Neural cell (in vitro differentiated cells): ENCODE results near the gene IRF4. TPM values are rescaled to one million over a fixed set of nuclear protein-coding genes. Genes with fewer than 3 reads are reported as not detected.

Source experiments
- H2AFZ ChIP-seq: fragments of 200-600, 300-800 bp; sonication (generic), shearing (Covaris generic); 2 replicates; pipeline ENCODE4 v1.6.0; 2014; ENCODE audit warnings: low read depth, mild to moderate bottlenecking, antibody characterized with exemption, low read length, moderate library complexity
- H3F3A ChIP-seq: fragments of 200-600 bp; shearing (Covaris generic); 2 replicates; pipeline ENCODE4 v1.6.1; 2016; ENCODE audit warnings: mild to moderate bottlenecking, moderate library complexity, mixed read lengths, antibody characterized with exemption, low read length; ENCODE audit not compliant: insufficient read depth, poor library complexity, severe bottlenecking
- H3K27ac ChIP-seq: fragments of 200-600, 300-800 bp; sonication (generic), shearing (Covaris generic); 2 replicates; pipeline ENCODE4 v1.5.1; 2014; ENCODE audit warnings: mild to moderate bottlenecking, low read length, moderate library complexity
- H3K27me3 ChIP-seq: fragments of 300-800, 200-600 bp; sonication (generic), shearing (Covaris generic); 2 replicates; pipeline ENCODE4 v1.6.0; 2014; ENCODE audit warnings: mild to moderate bottlenecking, low read depth, low read length, moderate library complexity; ENCODE audit not compliant: insufficient read depth
- H3K36me3 ChIP-seq: fragments of 300-800, 200-600 bp; sonication (generic), shearing (Covaris generic); 2 replicates; pipeline ENCODE4 v1.5.1; 2014; ENCODE audit warnings: mild to moderate bottlenecking, antibody characterized with exemption, low read length, moderate library complexity; ENCODE audit not compliant: insufficient read depth
- H3K4me2 ChIP-seq: fragments of 300-800, 200-600 bp; sonication (generic), shearing (Covaris generic); 2 replicates; pipeline ENCODE4 v1.6.0; 2014; ENCODE audit warnings: mild to moderate bottlenecking, low read length
- H3K4me3 ChIP-seq: fragments of 300-800, 200-600 bp; sonication (generic), shearing (Covaris generic); 2 replicates; pipeline ENCODE4 v1.5.1; 2014; ENCODE audit warnings: mild to moderate bottlenecking, low read length, moderate library complexity
- H3K79me2 ChIP-seq: fragments of 200-600 bp; shearing (Covaris generic); replicated peaks from 2 replicates; pipeline ENCODE4 v1.6.0; 2014; ENCODE audit warnings: mild to moderate bottlenecking, low read length, moderate library complexity; ENCODE audit not compliant: insufficient read depth
- H3K9ac ChIP-seq: fragments of 300-800, 200-600 bp; sonication (generic), shearing (Covaris generic); 2 replicates; pipeline ENCODE4 v1.6.1; 2016; ENCODE audit warnings: mild to moderate bottlenecking, low read length, mixed read lengths
- H3K9me2 ChIP-seq: fragments of 200-600 bp; shearing (Covaris generic); 2 replicates; pipeline ENCODE4 v1.6.1; 2016; ENCODE audit warnings: mild to moderate bottlenecking, low read length, mixed read lengths; ENCODE audit not compliant: insufficient read depth
- H3K9me3 ChIP-seq: fragments of 200-600, 300-800 bp; sonication (generic), shearing (Covaris generic); 2 replicates; pipeline ENCODE4 v1.6.1; 2016; ENCODE audit warnings: mild to moderate bottlenecking, mixed run types, low read length, moderate library complexity, mixed read lengths
- H4K20me1 ChIP-seq: fragments of 200-600 bp; shearing (Covaris generic); 2 replicates; pipeline ENCODE4 v1.6.1; 2016; ENCODE audit warnings: mild to moderate bottlenecking, mixed run types; ENCODE audit not compliant: insufficient read depth
- EP300 ChIP-seq: fragments of 450-650 bp; conservative IDR thresholded peaks from 2 replicates; pipeline ENCODE4 v1.6.1; 2014; ENCODE audit warnings: antibody characterized with exemption, mild to moderate bottlenecking, moderate library complexity; ENCODE audit not compliant: poor library complexity, severe bottlenecking
- EZH2 ChIP-seq: fragments of 200-600, 300-800 bp; shearing (Covaris generic), sonication (generic); IDR thresholded peaks from 2 replicates; pipeline ENCODE4 v1.6.1; 2014; ENCODE audit warnings: antibody characterized with exemption, low read length, borderline replicate concordance, mild to moderate bottlenecking; ENCODE audit not compliant: insufficient read depth, poor library complexity, severe bottlenecking
- MXI1 ChIP-seq: fragments of 450-650 bp; conservative IDR thresholded peaks from 2 replicates; pipeline ENCODE4 v1.6.1; 2014; ENCODE audit warnings: antibody characterized with exemption, mild to moderate bottlenecking; ENCODE audit not compliant: poor library complexity, severe bottlenecking
- POLR2AphosphoS5 ChIP-seq: IDR thresholded peaks from 2 replicates; pipeline ENCODE4 v1.6.1; 2012
- RAD21 ChIP-seq: fragments of 450-650 bp; conservative IDR thresholded peaks from 2 replicates; pipeline ENCODE4 v1.6.1; 2014; ENCODE audit warnings: antibody characterized with exemption, mild to moderate bottlenecking, moderate library complexity
- SMC3 ChIP-seq: fragments of 450-650 bp; conservative IDR thresholded peaks from 2 replicates; pipeline ENCODE4 v1.6.1; 2014; ENCODE audit warnings: antibody characterized with exemption, mild to moderate bottlenecking, moderate library complexity; ENCODE audit not compliant: poor library complexity
- TAF1 ChIP-seq: IDR thresholded peaks from 2 replicates; pipeline ENCODE4 v1.6.1; 2012; ENCODE audit warnings: low read depth
- polyA plus RNA-seq: library from polyadenylated mRNA; depleted of rRNA; stranded (reverse); fragments of >200 nt; gene quantifications from 2 replicates; pipeline ENCODE4 v1.2.3, GENCODE V29; 2014
- TF ChIP-seq, protein P1 (sequence below): fragments of 450-650 bp; IDR thresholded peaks from 2 replicates; pipeline ENCODE4 v1.5.1; 2014; ENCODE audit warnings: antibody characterized with exemption, mild to moderate bottlenecking, moderate library complexity; ENCODE audit not compliant: poor library complexity, severe bottlenecking
- TF ChIP-seq, protein P2 (sequence below): IDR thresholded peaks from 2 replicates; pipeline ENCODE4 v1.6.1; 2012; ENCODE audit warnings: borderline replicate concordance

IRF4 gene
- polyA plus RNA-seq, 1 donor from 2014 or later: 0.05 TPM

DNA sequence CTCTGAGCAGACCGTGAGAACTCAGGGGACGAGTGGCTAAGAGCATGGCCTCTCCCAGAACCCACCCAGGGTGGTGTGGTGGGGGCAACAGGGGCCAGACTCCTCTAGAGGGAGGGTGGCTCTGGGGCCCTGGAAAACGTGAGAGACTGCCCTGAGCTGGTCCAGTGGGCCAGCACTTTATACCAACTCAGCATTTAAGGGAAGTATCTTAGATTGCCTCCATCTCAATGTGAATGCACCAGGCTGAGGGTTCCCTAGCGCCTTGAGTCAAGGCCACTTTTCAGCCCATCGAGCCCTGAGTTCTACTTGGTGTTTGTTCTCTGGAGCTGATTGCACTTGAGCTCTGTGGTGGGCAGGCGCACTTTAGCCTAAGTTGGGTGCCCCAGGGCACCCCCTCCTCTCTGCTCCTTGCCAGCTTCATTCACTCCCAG lies 42.0 kb upstream of the IRF4 start:
- Histone ChIP-seq H3K79me2 (no peaks in the 10 kb centered on the region), H3K36me3 (no peaks in the 10 kb centered on the region), H2AFZ (no peak overlapping the region), H3K9ac (no peak overlapping the region), H3K4me3 (no peak overlapping the region), H3K27ac (no peak overlapping the region), H4K20me1 (no peaks in the 10 kb centered on the region), H3K9me2 (no peaks in the 10 kb centered on the region), H3K27me3 (no peaks in the 10 kb centered on the region), H3K9me3 (no peaks in the 10 kb centered on the region), H3F3A (no peaks in the 10 kb centered on the region), H3K4me2 (no peak overlapping the region)
- TF ChIP-seq SMC3: no peak
- TF ChIP-seq TAF1: no peak
- TF ChIP-seq EZH2: no peak
- TF ChIP-seq EP300: no peak
- no peak for TF ChIP-seq MXI1
- TF ChIP-seq, protein P1, sequence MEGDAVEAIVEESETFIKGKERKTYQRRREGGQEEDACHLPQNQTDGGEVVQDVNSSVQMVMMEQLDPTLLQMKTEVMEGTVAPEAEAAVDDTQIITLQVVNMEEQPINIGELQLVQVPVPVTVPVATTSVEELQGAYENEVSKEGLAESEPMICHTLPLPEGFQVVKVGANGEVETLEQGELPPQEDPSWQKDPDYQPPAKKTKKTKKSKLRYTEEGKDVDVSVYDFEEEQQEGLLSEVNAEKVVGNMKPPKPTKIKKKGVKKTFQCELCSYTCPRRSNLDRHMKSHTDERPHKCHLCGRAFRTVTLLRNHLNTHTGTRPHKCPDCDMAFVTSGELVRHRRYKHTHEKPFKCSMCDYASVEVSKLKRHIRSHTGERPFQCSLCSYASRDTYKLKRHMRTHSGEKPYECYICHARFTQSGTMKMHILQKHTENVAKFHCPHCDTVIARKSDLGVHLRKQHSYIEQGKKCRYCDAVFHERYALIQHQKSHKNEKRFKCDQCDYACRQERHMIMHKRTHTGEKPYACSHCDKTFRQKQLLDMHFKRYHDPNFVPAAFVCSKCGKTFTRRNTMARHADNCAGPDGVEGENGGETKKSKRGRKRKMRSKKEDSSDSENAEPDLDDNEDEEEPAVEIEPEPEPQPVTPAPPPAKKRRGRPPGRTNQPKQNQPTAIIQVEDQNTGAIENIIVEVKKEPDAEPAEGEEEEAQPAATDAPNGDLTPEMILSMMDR: no peak
- TF ChIP-seq, protein P2, sequence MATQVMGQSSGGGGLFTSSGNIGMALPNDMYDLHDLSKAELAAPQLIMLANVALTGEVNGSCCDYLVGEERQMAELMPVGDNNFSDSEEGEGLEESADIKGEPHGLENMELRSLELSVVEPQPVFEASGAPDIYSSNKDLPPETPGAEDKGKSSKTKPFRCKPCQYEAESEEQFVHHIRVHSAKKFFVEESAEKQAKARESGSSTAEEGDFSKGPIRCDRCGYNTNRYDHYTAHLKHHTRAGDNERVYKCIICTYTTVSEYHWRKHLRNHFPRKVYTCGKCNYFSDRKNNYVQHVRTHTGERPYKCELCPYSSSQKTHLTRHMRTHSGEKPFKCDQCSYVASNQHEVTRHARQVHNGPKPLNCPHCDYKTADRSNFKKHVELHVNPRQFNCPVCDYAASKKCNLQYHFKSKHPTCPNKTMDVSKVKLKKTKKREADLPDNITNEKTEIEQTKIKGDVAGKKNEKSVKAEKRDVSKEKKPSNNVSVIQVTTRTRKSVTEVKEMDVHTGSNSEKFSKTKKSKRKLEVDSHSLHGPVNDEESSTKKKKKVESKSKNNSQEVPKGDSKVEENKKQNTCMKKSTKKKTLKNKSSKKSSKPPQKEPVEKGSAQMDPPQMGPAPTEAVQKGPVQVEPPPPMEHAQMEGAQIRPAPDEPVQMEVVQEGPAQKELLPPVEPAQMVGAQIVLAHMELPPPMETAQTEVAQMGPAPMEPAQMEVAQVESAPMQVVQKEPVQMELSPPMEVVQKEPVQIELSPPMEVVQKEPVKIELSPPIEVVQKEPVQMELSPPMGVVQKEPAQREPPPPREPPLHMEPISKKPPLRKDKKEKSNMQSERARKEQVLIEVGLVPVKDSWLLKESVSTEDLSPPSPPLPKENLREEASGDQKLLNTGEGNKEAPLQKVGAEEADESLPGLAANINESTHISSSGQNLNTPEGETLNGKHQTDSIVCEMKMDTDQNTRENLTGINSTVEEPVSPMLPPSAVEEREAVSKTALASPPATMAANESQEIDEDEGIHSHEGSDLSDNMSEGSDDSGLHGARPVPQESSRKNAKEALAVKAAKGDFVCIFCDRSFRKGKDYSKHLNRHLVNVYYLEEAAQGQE: no peak
- no peak for TF ChIP-seq POLR2AphosphoS5
- no peak for TF ChIP-seq RAD21

DNA sequence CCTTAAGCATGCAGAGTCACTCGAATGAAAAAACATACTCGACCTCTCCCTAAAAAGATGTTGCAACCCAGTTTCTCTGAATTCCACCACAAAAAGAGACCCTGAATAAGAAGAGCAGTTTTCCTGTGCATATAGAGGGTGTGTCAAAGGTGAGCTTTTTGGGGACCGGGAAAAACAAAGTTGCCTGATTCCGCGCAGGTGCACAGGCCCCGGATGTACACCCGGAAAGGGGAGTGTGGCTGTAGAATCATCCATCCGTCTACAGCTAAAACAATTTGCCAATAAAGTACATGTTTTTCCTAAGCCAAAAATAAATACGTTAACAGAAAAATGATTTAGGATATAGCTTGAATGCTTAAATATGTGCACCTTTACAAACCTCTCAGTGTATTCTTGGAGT lies 41.2 kb upstream of the IRF4 start:
- no peaks in the 10 kb centered on the region for H3F3A ChIP-seq
- H3K4me2 ChIP-seq: no peak overlapping the region
- no peaks in the 10 kb centered on the region for H3K9me3 ChIP-seq
- H2AFZ ChIP-seq: no peak overlapping the region
- H4K20me1 ChIP-seq: no peaks in the 10 kb centered on the region
- H3K36me3 ChIP-seq: no peaks in the 10 kb centered on the region
- H3K9ac ChIP-seq: no peak overlapping the region
- H3K4me3 ChIP-seq: no peak overlapping the region
- TF ChIP-seq EZH2 (no peak), RAD21 (no peak), MXI1 (no peak), POLR2AphosphoS5 (no peak), TAF1 (no peak), SMC3 (no peak), EP300 (no peak)
- TF ChIP-seq, protein P1: no peak
- TF ChIP-seq, protein P2: no peak
- H3K27ac ChIP-seq: no peak overlapping the region
- H3K79me2 ChIP-seq: no peaks in the 10 kb centered on the region
- no peaks in the 10 kb centered on the region for H3K27me3 ChIP-seq
- H3K9me2 ChIP-seq: no peaks in the 10 kb centered on the region
